Uterus (tissue), 4 donors: ENCODE results near the gene RASA3. TPM values are rescaled to one million over a fixed set of nuclear protein-coding genes. Genes with fewer than 3 reads are reported as not detected.
"Not testable (repeated sequence)": the region's sequence is repeated elsewhere in the genome, so short reads cannot be mapped to it uniquely, and the experiment has no call there.

Experiments
- DNase-seq, 2 donors: peaks; one replicate each; pipeline ENCODE4 v3.0.0-alpha.2; 2019 to 2020
- H3K27ac ChIP-seq, 2 donors: fragments of 200-600 bp; sonication (generic); 1 replicate in 1 of 2; 2 replicates in 1 of 2; pipeline ENCODE4 v1.5.1; 2016 to 2018
- H3K27me3 ChIP-seq, 2 donors: fragments of 200-600 bp; sonication (generic); one replicate each; pipeline ENCODE4 v1.5.1; 2018 to 2019; ENCODE audit warnings: control low read depth in 1 of 2
- H3K36me3 ChIP-seq, 2 donors: fragments of 200-600 bp; sonication (generic); one replicate each; pipeline ENCODE4 v1.5.1; 2019; ENCODE audit warnings: control low read depth in 1 of 2
- H3K4me1 ChIP-seq, 2 donors: fragments of 200-600 bp; sonication (generic); one replicate each; pipeline ENCODE4 v1.5.1; 2018 to 2019; ENCODE audit warnings: control low read depth in 1 of 2
- H3K4me3 ChIP-seq, 2 donors: fragments of 200-600 bp; sonication (generic); 1 replicate in 1 of 2; 2 replicates in 1 of 2; pipeline ENCODE4 v1.5.1; 2018 to 2019; ENCODE audit warnings: mild to moderate bottlenecking in 1 of 2
- H3K9me3 ChIP-seq, 2 donors: fragments of 200-600 bp; sonication (generic); one replicate each; pipeline ENCODE4 v1.5.1; 2019; ENCODE audit warnings: control low read depth in 1 of 2
- CTCF ChIP-seq, 4 experiments: fragments of 200-600 bp in 2 of 4; fragments of 450-650 bp in 2 of 4; sonication (generic) in 2 of 4; IDR thresholded peaks; one replicate each; pipeline ENCODE4 v1.5.1; 2016 to 2019; ENCODE audit warnings: antibody characterized with exemption in 4 of 4, mild to moderate bottlenecking in 2 of 4, moderate library complexity in 1 of 4
- POLR2A ChIP-seq, 2 donors: fragments of 450-650 bp; IDR thresholded peaks; one replicate each; pipeline ENCODE4 v1.6.1; 2016; ENCODE audit warnings: antibody characterized with exemption in 2 of 2, mild to moderate bottlenecking in 1 of 2, moderate library complexity in 1 of 2
- intact Hi-C: fragments of 100-400 bp; cut with DNase I; formaldehyde crosslinking; loops from one replicate; pipeline ENCODE4 v1.15.1; 2023; ENCODE audit warnings: low total_unique reads
- total RNA-seq, 4 donors: library from RNA; depleted of rRNA in 3 of 4; stranded (reverse); fragments of >200 nt in 3 of 4; gene quantifications; one replicate each; pipeline versions ENCODE4 v1.1.0 to v1.2.4, GENCODE V29; 2014 to 2023
- donor health status: DM: yes; HTN: yes; CAD: no.

RASA3 gene
- total RNA-seq, 4 donors from 2014 or later = 8.5 to 31.6 (median 17.2) TPM

GRCh38 chr13:114135731-114136171 lies 3.3 kb upstream of the RASA3 start:
- Histone ChIP-seq H3K4me1 (peaks cover 0 to 3% of the 10 kb centered on the region in 2 donors), H3K27me3 (no peaks in the 10 kb centered on the region), H3K36me3 (no peaks in the 10 kb centered on the region), H3K9me3 (no peaks in the 10 kb centered on the region), H3K27ac (no peak overlapping the region), H3K4me3 (no peak overlapping the region)
- no peak for TF ChIP-seq CTCF (IDR thresholded peaks at IDR 0.05)
- DNase-seq = no peak
- intact Hi-C loops = no loop called here

GRCh38 chr13:114134944-114135610 lies 2.7 kb upstream of the RASA3 start:
- no peaks in the 10 kb centered on the region for H3K27me3 ChIP-seq
- H3K4me3 ChIP-seq = no peak overlapping the region
- no peak overlapping the region for H3K27ac ChIP-seq
- peaks cover 0 to 10% of the 10 kb centered on the region in 2 donors for H3K4me1 ChIP-seq
- no peaks in the 10 kb centered on the region for H3K9me3 ChIP-seq
- intact Hi-C loops = no loop called here
- TF ChIP-seq POLR2A (IDR thresholded peaks at IDR 0.05) (no peak), CTCF (IDR thresholded peaks at IDR 0.05) (no peak)
- no peaks in the 10 kb centered on the region for H3K36me3 ChIP-seq
- DNase-seq = no peak

- Histone ChIP-seq H3K36me3 (no peaks in the 10 kb centered on the region), H3K4me3 (no peak overlapping the region), H3K27ac (no peak overlapping the region), H3K4me1 (peaks cover 0 to 10% of the 10 kb centered on the region in 2 donors), H3K9me3 (no peaks in the 10 kb centered on the region), H3K27me3 (no peaks in the 10 kb centered on the region)
- no peak for TF ChIP-seq POLR2A (IDR thresholded peaks at IDR 0.05)
- TF ChIP-seq CTCF (IDR thresholded peaks at IDR 0.05) = no peak
- intact Hi-C loops = no loop called here
- DNase-seq = no peak
Measured at GRCh38 chr13:114134111-114134943, 1.9 kb upstream of the RASA3 start.

- intact Hi-C loops, H3K27me3 ChIP-seq, H3K4me3 ChIP-seq, H3K27ac ChIP-seq, H3K9me3 ChIP-seq, H3K36me3 ChIP-seq, DNase-seq: not testable (repeated sequence)
- peaks cover 0 to 16% of the 10 kb centered on the region in 2 donors for H3K4me1 ChIP-seq
Measured at GRCh38 chr13:114133552-114133951, 1.1 kb upstream of the RASA3 start.

- H3K4me3 ChIP-seq, intact Hi-C loops, H3K9me3 ChIP-seq, DNase-seq, H3K36me3 ChIP-seq, H3K27ac ChIP-seq, H3K27me3 ChIP-seq: not testable (repeated sequence)
- peaks cover 0 to 20% of the 10 kb centered on the region in 2 donors for H3K4me1 ChIP-seq
Measured at GRCh38 chr13:114133126-114133525, 703 bp upstream of the RASA3 start.
